Skeletal muscle tissue (tissue), 4 donors: ENCODE measurements around the gene WNT3A. TPM values are rescaled to one million over a fixed set of nuclear protein-coding genes. Genes with fewer than 3 reads are reported as not detected.
A peak's percentile ranks its signal among the peaks of the same experiment; 100 is the strongest.

Experiments
- H3K27ac ChIP-seq: one replicate; pipeline ENCODE4 v1.7.0; 2013; ENCODE audit warnings: mild to moderate bottlenecking, low read depth, low read length, inconsistent platforms
- H3K27me3 ChIP-seq, 3 donors: one replicate each; pipeline ENCODE4 v1.7.0; 2013; ENCODE audit warnings: low read length in 3 of 3; ENCODE audit not compliant: control insufficient read depth in 3 of 3, insufficient read depth in 3 of 3
- H3K36me3 ChIP-seq, 3 donors: one replicate each; pipeline ENCODE4 v1.7.0; 2013; ENCODE audit warnings: low read length in 3 of 3; ENCODE audit not compliant: control insufficient read depth in 3 of 3, insufficient read depth in 3 of 3
- H3K4me1 ChIP-seq, 3 donors: one replicate each; pipeline ENCODE4 v1.7.0; 2013; ENCODE audit warnings: low read length in 3 of 3, mild to moderate bottlenecking in 3 of 3; ENCODE audit not compliant: control insufficient read depth in 3 of 3, insufficient read depth in 3 of 3
- H3K4me3 ChIP-seq, 3 donors: one replicate each; pipeline ENCODE4 v1.7.0; 2013; ENCODE audit warnings: low read length in 3 of 3
- H3K9ac ChIP-seq, 3 donors: one replicate each; pipeline ENCODE4 v1.7.0; 2013; ENCODE audit warnings: low read length in 3 of 3, mild to moderate bottlenecking in 3 of 3, moderate library complexity in 2 of 3, low read depth in 1 of 3
- H3K9me3 ChIP-seq, 3 donors: one replicate each; pipeline ENCODE4 v1.7.0; 2013; ENCODE audit warnings: low read length in 3 of 3; ENCODE audit not compliant: control insufficient read depth in 3 of 3
- total RNA-seq: library from RNA; depleted of rRNA; stranded (reverse); fragments of >200 nt; gene quantifications from one replicate; pipeline ENCODE4 v1.2.3, GENCODE V29; 2014
- donor health status: Osteomylitis.

The WNT3A gene
- total RNA-seq, 1 donor from 2014 or later = not detected

DNA sequence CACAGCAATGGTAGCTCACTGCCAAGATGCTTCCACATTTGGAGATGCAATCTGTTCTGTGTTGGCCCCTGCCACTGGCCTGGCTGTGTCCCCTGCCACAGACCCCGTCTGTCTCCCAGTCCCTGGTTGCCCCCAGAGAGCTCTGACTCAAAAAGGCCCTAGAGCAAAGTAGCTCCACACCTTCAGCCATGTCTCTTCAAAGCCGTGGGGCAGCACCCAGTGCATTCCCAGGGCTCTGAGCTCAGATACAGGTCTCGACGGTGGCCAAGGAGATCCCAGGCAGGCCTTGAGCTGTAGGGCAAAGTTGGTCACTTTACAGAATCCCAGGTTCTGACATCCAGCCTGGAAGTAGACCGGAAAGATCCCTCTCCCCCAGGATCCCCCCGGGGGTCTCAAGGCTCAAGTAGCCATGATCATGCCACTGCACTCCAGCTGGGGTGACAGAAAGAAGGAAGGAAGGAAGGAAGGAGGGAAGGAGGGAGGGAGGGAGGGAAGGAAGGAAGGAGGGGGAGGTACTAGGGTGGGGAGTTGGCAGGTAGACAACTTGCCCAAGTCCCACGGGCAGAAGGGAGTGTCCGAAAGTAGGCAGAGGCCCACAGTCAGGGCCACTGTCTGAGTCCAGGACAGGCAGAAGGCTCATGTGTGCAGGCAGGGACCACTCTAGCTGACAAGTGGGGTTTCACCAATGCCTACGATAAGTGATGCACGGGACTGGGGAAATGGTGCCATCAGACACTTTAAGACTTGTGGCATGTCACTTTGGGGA, 71.0 kb downstream of the WNT3A start:
- Histone ChIP-seq H3K27ac (no peak overlapping the region), H3K27me3 (peaks cover 20 to 28% (median 26%) of the 10 kb centered on the region in 3 donors), H3K36me3 (no peaks in the 10 kb centered on the region), H3K9me3 (no peaks in the 10 kb centered on the region), H3K4me3 (no peak overlapping the region), H3K4me1 (peaks cover 8 to 11% (median 8%) of the 10 kb centered on the region in 3 donors), H3K9ac (peak overlapping the region in 1 of 3 donors; percentile 25)

DNA sequence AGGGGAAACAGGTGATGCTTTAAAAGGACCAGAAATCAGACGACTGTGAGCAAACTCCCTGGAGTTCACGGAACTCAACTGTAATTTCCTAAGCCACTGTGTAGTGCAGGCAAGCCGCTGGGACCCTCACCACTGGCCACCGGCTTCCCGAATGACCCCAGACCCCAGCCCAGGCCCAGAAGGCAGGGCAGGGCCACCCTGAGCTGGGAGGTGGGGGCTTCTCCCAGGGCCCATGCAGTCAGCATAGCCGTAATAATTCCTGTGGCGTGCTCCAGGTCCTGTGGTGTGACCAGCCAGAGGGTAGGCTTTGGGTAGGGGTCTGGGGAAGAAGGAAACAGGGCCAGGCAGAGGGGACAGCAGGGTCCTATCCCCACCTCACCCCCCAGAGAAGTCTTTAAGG, 72.2 kb downstream of the WNT3A start:
- Histone ChIP-seq H3K4me3 (no peak overlapping the region), H3K9ac (no peak overlapping the region), H3K27me3 (peaks cover 15 to 21% (median 16%) of the 10 kb centered on the region in 3 donors), H3K9me3 (no peaks in the 10 kb centered on the region), H3K27ac (no peak overlapping the region), H3K4me1 (peaks cover 14 to 20% (median 15%) of the 10 kb centered on the region in 3 donors), H3K36me3 (peaks cover 0 to 4% (median 0%) of the 10 kb centered on the region in 3 donors)

DNA sequence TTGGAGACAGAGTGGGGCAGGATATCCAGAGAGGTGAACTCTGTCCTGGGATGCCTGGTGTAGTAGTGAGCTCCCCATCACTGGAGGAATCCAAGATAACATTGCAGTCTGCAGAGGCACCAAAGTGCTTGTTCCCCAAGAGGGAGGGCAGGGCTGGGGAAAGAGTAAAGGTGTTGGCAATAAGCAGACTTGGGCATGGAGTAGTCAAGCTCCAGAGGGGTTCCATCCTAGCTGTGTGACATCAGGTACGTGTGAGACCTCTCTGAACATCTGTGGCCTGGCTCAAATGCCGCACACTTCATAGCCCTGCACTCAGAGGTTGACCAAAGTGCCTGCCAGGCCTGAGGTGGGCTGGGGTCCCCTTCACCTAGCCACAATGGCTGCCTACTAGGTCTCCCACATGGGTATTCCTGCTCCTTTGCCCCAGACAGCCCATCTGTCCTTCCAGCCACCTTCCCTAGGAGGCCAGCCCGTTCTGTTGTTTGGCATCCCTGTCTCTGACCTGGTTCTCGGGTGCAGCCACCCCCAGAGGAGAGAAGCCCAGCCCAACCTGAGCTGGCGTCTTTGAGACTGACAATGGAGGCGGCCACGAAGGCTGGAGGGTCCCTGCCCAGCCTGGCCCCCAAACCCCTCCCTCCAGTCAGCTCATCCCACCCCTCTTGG, 72.9 kb downstream of the WNT3A start:
- Histone ChIP-seq H3K36me3 (peaks cover 0 to 4% (median 0%) of the 10 kb centered on the region in 3 donors), H3K9me3 (no peaks in the 10 kb centered on the region), H3K27me3 (peaks cover 10 to 17% (median 12%) of the 10 kb centered on the region in 3 donors), H3K27ac (no peak overlapping the region), H3K4me1 (peaks cover 21 to 27% (median 22%) of the 10 kb centered on the region in 3 donors), H3K9ac (no peak overlapping the region), H3K4me3 (no peak overlapping the region)

DNA sequence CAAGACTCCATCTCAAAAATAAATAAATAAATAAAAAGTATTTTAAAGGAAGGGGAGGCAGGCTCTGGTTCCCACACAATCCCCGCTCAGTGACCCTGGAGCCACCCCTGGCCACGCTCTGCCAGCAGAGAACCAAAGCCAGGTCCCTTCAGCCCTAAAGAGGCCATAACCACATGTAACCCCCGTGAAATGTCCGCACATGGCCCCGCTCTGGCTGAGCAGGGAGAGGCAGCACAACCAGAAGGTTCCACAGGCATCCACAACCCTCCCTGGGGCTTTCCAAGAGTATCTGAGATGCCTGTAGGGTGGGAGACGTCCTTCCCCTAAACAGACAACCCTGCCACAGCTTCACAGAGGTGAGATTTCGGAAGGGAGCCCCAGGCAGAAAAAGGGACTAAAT, 74.3 kb downstream of the WNT3A start:
- peak overlapping the region in 2 of 3 donors; percentile 34 to 98 for H3K9ac ChIP-seq
- peaks cover 35 to 41% (median 36%) of the 10 kb centered on the region in 3 donors for H3K4me1 ChIP-seq
- no peaks in the 10 kb centered on the region for H3K9me3 ChIP-seq
- peak overlapping the region in 2 of 3 donors; percentile 85 to 100 for H3K4me3 ChIP-seq
- H3K27me3 ChIP-seq = peaks cover 0 to 3% (median 0%) of the 10 kb centered on the region in 3 donors
- H3K36me3 ChIP-seq = peaks cover 0 to 4% (median 0%) of the 10 kb centered on the region in 3 donors
- H3K27ac ChIP-seq = no peak overlapping the region

DNA sequence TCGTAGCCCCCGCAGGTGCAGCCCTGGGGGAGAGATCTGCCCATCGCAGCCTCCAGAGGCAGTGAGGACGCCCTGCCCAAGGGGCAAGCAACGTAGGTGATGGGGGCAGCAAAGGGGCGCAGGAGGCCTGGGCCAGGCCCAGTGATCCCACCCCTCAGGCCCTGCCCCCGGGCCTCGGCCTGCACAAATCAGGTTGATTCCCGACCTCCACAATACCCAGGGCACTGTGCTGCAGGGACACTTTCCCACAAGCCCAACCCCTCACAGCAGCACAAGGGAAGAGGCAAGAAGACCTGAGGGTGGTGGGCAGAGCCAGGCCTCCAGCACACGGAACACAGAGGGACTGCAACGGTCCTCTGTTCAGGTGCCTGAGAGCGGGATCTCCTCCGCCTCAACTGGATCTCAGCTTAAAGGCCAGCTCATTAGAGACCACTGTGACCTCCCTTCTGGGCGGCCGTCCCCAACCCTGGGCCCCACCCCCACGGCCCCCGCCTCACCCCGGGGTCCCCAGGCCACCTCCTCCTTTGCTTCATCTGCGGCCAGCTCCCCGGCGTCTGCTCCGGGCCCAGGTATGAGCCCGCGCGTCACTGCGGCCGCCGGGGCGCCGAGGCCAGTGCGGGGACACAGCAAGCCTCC, 74.9 kb downstream of the WNT3A start:
- Histone ChIP-seq H3K27ac (peak overlapping the region; percentile 40), H3K36me3 (peaks cover 0 to 4% (median 0%) of the 10 kb centered on the region in 3 donors), H3K9ac (peak overlapping the region; percentile 87 to 98 (median 89)), H3K4me1 (peaks cover 40 to 45% (median 41%) of the 10 kb centered on the region in 3 donors), H3K9me3 (no peaks in the 10 kb centered on the region), H3K27me3 (no peaks in the 10 kb centered on the region), H3K4me3 (peak overlapping the region; percentile 85 to 100 (median 87))

DNA sequence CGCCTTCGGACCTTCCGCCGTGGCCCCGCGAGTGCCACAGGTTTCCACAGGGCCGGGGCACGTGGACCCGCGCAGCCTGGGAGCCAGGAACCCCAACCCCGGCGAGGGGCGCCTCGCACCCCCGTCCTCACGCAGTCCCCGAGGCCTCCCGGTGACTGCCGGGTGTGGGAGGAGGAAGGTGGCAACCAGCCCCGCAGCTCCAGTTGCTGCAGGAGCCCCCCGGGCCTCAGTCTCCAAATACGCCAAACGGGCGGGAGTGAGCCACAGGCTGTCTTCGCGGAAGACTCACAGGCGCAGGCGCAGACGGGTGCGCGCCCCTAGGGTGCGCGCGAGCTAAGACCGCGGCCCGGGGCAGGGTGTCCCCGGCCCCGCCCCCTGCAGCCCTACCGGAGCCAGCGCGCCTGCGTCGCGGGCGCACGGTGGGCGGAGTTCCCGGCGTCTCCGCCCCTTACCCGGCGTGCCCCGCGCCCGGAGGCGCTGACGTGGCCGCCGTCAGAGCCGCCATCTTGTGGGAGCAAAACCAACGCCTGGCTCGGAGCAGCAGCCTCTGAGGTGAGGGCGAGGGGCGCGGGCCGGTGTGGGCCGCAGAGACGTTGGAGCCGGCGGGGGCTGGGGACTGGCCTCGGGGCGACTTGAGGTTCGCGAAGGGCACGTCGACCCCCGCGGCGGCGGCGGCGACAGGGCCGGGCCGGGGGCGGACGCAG, 75.6 kb downstream of the WNT3A start, which contains the start of gene ARF1:
TSS of gene ARF1 (plus strand) at position 495 of the 704 bp plus-strand sequence. CDS start 14,407 bp downstream, outside the sequence.
- peaks cover 47 to 52% (median 48%) of the 10 kb centered on the region in 3 donors for H3K4me1 ChIP-seq
- no peaks in the 10 kb centered on the region for H3K9me3 ChIP-seq
- peak within 1 kb of the TSS; percentile 90 to 99 (median 98) for H3K9ac ChIP-seq
- no peaks in the 10 kb centered on the region for H3K27me3 ChIP-seq
- peak within 1 kb of the TSS; percentile 95 for H3K27ac ChIP-seq
- peaks cover 0 to 4% (median 0%) of the 10 kb centered on the region in 3 donors for H3K36me3 ChIP-seq
- H3K4me3 ChIP-seq = peak within 1 kb of the TSS; percentile 87 to 100 (median 100)

DNA sequence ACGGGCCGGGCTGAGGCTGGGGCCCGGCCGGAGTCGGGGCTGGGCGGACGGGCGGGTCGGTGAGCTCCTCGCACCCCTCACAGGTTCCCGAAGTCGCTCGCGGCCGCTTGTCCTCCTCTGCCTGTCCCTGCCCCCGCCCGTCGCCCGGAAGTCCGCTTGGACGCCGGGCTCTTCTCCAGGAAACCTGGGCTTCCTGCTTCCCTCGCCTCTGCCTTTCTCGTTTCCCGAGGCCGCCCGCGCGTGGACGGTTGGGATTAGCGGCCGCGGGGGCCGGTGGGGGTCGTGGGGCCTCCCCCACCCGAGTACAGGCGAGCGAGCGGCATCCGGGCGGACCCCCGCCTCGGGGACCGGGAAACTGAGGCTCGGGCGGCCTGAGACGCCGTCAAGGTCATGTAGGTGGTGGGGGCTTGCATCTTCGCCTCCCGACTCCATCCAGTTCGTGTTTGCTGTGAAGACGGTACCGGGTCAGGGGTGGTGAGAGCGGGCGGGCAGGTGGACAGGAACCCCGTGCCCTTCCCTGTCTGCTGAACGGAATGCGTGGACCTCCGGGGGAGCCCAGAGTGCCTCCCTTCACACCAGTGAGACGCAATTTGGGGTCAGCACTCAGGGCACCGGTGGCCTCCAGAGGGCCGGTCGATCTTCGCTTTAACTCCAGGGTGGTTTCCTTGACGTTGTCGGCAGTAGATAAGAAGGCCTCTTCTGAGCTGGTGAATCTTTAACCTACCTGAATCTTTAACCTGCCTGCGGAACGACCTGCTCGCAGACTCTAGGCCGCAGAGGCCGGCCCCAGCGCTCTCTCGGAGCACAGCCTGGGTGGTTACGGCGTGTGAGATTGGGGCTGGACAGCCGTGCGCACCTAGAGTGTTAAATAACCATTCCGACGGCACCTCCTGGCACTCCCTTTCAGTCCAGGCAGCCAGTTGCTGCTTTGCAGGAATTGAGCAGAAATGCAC, 76.4 kb downstream of the WNT3A start:
- peak overlapping the region; percentile 90 to 99 (median 98) for H3K9ac ChIP-seq
- H3K9me3 ChIP-seq = no peaks in the 10 kb centered on the region
- peak overlapping the region; percentile 95 for H3K27ac ChIP-seq
- no peaks in the 10 kb centered on the region for H3K27me3 ChIP-seq
- peaks cover 55 to 60% (median 56%) of the 10 kb centered on the region in 3 donors for H3K4me1 ChIP-seq
- H3K4me3 ChIP-seq = peak overlapping the region; percentile 85 to 100 (median 100)
- peaks cover 0 to 4% (median 0%) of the 10 kb centered on the region in 3 donors for H3K36me3 ChIP-seq

DNA sequence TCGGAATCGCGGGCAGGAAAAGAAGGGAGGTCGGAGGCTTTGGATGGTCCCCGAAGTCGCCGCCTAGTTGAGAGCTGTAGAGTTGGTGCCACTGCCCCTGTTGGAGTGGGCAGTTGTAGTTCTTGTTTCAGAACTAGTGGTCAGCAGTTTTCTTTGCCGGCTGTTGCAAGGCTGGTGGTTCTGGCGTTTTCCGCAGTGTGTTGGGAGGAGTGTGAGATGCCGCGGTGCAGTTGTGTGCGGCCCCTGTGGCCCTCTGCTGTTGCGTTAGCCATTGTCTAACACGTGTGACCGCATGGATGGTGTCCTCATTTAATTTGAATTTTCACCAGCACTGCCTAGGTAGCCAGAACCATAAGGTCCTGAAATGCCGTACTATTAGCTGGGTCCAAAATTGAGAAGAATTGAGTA, 77.1 kb downstream of the WNT3A start:
- H3K4me1 ChIP-seq = peaks cover 62 to 67% (median 63%) of the 10 kb centered on the region in 3 donors

More for the DNA sequence above, 77.1 kb downstream of the WNT3A start:
- Histone ChIP-seq H3K9me3 (no peaks in the 10 kb centered on the region), H3K4me3 (peak overlapping the region; percentile 85 to 100 (median 100)), H3K27ac (peak overlapping the region; percentile 95), H3K9ac (peak overlapping the region; percentile 90 to 99 (median 98)), H3K27me3 (no peaks in the 10 kb centered on the region), H3K36me3 (peaks cover 0 to 8% (median 2%) of the 10 kb centered on the region in 3 donors)
